GM19025 (cell line): ENCODE results near the gene PRICKLE3.
A peak's percentile ranks its signal among the peaks of the same experiment; 100 is the strongest.

Experiments used
- ATAC-seq: cut with Tn5 transposase; IDR thresholded peaks from one replicate; pipeline ENCODE4 v1.9.1; 2021; ENCODE audit warnings: mild to moderate bottlenecking, low read depth, moderate library complexity; ENCODE audit not compliant: unreplicated experiment

The PRICKLE3 gene

GRCh38 chrX:49209434-49210251 is 23.5 kb upstream of the PRICKLE3 start:
- ATAC-seq = no peak

DNA sequence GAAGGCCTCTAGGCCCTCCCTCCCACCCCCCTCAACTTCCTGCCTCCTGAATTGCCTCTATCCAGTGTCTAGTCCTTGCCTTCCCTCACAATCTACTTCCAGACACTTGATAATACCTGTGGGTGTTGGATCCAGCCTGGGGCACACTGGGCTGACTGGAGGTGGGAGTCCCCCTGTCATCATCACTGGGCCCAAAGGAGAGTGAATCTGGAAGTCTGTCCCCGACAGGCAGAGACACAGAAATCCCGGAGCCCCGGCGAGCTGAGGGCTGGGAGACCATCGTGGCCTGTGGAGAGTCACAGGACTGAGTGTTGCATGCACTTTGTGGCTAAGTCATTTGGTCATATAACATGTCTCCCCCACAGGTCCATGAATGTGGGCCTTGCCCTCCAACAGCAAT is 22.2 kb upstream of the PRICKLE3 start:
- no peak for ATAC-seq

- ATAC-seq = no peak
Observed at GRCh38 chrX:49206543-49206942, 20.4 kb upstream of the PRICKLE3 start.

GRCh38 chrX:49205443-49205842 is 19.3 kb upstream of the PRICKLE3 start:
- no peak for ATAC-seq

GRCh38 chrX:49204709-49205108 is 18.5 kb upstream of the PRICKLE3 start:
- ATAC-seq = no peak

DNA sequence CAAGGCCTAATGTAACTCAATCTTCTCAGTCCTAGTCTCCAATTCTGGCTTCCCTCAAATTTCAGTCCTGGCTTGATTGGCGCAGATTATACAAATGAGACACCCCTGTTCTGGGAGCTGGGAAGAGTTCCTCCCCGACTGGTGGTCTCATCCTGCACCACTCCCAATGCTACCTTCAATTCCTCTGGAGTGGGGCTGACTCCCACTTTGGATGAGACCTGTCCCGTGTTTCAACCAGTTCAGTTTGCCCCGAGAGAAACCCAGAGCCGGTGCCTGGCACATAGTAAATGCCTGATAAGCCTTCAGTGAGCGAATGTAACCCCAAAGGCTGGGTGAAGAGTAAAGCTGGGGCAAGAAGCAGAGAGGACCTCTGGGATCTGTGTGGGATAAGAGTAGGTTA is 17.8 kb upstream of the PRICKLE3 start:
- ATAC-seq = no peak

GRCh38 chrX:49203536-49203935 is 17.4 kb upstream of the PRICKLE3 start:
- ATAC-seq = no peak

DNA sequence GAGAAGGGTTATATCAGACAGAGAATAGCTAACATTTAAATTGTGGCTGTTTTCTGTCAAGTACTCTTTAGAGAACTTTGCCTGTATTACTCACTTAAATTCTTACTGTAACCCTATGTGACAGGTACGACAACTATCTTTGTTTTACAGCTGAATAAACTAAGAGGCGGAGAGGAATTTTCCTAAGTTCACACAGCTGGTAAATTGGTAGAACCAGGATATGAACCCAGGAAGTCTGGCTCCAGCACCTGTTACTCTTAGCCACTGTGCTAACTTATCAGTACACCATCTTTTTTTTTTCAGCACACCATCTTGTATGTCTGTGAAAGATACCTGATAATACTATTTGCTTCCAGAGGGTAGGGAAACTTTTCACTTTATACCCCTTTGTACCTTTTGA is 15.8 kb upstream of the PRICKLE3 start:
- ATAC-seq = no peak

GRCh38 chrX:49199906-49200771 is 14.0 kb upstream of the PRICKLE3 start, which contains the start of gene SYP:
Gene SYP, minus strand, starts transcription at chrX:49200193. Its CDS starts 7 bp downstream, at chrX:49200186.
- ATAC-seq = peak; percentile 94

DNA sequence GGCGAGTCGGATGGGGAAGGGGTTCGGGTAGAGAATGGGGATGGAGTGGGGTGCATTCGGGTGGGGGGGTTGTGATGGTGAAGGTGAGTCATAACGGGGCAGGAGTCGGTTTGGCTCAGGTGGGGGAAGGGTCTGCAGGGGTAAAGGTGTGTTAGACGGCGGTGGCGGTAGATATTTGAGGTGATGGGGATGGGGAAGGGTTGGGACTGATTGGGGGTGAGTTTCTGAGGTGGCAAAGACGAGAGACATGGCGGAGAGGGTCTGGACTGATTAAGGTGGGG is 13.1 kb upstream of the PRICKLE3 start:
- ATAC-seq = no peak

- no peak for ATAC-seq
Observed at GRCh38 chrX:49198540-49199314, 12.6 kb upstream of the PRICKLE3 start.

- no peak for ATAC-seq
Observed at GRCh38 chrX:49197543-49198087, 11.4 kb upstream of the PRICKLE3 start.

DNA sequence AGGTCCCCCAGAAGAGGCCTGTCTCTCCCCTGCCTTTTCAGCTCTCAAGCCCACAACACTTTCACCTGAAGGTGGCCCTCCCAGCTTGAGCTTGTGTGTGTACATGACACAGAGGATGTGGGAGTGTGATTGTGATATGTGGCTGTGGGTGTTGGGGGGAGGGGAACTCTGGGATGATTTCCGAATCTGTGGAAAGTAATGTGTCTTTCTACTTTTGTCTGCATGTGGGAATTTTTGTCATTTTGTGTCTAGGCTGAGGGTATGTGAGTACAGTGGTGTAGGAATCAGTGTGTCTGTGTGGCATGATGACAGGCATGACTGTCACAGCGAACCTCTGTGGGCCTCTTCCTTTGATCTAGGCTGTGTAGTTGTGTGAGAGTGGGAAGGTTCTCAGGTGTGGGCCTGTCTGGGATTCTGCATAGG is 7.4 kb upstream of the PRICKLE3 start:
- ATAC-seq = no peak

- no peak for ATAC-seq
Observed at GRCh38 chrX:49192722-49193328, 6.7 kb upstream of the PRICKLE3 start.

DNA sequence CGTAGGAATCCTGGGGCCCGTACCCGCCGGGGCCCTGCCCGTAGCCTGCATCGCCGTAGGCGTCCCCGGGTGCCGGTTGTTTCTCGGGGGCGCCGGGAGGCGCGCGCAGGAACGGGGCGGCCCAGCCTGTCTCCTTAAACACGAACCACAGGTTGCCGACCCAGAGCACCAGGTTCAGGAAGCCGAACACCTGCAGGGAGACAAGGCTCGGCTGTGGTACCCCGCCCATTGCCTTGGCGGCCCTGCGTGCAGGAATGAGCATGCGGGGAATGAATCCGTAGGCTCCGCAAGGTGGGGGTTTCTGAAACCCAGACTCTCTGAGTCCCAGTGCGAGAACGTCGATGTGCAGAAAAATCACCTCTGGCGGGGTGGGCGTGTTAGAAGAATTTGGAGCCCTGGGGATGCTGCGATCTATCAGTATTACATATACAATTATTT is 5.4 kb upstream of the PRICKLE3 start:
- ATAC-seq = peak; percentile 5

DNA sequence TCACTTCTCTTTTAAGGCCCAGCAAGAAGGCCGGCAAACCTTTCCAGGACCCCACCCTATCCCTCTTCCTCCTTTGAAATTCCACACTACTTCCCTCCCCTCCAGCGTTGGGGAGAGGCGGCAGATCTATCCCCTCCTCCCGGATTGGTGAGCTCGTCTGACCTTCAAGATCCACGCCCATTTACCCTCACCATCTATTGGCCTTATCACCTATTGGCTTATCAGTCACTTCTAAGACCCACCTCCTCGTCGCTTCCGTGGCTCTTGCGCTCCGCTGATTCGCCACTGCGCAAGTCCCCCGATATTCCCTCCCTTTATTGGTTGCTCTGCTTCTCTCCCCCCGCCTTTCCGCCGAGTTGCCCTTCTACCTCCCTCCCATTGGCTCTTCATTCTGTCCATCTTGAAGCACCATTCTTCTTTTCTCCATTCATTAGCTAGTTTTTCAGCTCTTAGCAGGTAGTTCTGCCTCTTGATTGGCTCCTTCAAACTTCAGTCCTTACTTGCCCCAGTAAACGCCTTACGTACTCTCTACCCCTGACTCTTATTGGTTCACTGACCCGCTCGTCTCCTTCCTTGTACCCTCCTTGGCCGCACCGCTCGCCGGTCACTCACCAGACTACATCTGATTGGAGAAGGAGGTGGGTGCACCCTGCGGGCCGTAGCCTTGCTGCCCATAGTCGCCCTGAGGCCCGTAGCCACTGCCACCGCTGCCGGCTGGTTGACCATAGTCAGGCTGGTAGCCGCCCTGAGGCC is 4.8 kb upstream of the PRICKLE3 start:
- ATAC-seq = peak; percentile 89

DNA sequence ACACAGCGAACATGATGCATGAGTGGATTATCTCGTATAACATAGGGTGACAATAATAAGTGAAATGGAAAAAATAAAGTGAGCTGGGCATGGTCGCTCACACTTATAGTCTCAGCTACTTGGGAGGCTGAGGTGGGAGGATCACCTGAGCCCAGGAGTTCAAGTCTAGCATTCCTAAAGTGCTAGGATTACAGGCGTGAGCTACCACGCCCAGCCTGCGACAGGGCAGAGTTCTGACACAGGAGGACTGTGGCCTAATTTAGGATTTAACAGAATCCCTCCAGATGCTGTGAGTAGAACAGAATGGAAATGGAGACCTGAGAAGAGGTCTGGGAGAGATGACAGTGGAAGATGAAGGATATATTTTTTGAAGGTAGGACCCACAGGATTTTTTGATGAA is 3.4 kb upstream of the PRICKLE3 start:
- no peak for ATAC-seq

GRCh38 chrX:49188468-49189076 is 2.4 kb upstream of the PRICKLE3 start:
- no peak for ATAC-seq

DNA sequence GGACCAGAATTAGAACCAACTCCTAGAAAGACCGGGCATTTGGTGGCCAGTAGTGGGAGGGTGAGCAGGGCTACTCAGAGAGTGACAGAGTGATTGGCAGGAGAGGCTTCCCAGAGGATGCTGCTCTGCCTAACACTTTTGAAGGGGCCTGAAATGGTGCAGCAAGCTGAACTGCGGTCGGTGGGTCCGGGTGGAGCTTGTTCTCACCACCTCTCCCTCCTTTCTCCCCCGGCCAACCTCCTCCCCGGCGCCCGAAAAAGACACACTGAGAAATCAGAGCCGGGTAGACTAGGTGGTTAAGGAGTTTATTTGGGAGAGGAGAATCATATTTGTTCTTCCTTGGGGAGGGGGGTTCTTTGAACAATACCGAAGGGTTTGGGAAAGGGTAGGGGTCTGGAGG is 1.4 kb upstream of the PRICKLE3 start:
- no peak for ATAC-seq
